Mucosa of stomach (tissue), 1 donor: ENCODE measurements around the gene CECR2.
"Not testable (repeated sequence)": the region's sequence is repeated elsewhere in the genome, so short reads cannot be mapped to it uniquely, and the experiment has no call there.

Source experiments
- H3K27me3 ChIP-seq: one replicate; pipeline ENCODE4 v1.7.0; 2013; ENCODE audit warnings: mild to moderate bottlenecking, low read length; ENCODE audit not compliant: control insufficient read depth, insufficient read depth
- H3K36me3 ChIP-seq: one replicate; pipeline ENCODE4 v1.7.0; 2013; ENCODE audit warnings: low read length; ENCODE audit not compliant: control insufficient read depth, insufficient read depth
- H3K4me1 ChIP-seq: one replicate; pipeline ENCODE4 v1.7.0; 2013; ENCODE audit warnings: mild to moderate bottlenecking, low read length; ENCODE audit not compliant: control insufficient read depth, insufficient read depth
- H3K4me3 ChIP-seq: one replicate; pipeline ENCODE4 v1.7.0; 2013; ENCODE audit warnings: low read length
- H3K9ac ChIP-seq: one replicate; pipeline ENCODE4 v1.7.0; 2013; ENCODE audit warnings: mild to moderate bottlenecking, low read length, moderate library complexity
- H3K9me3 ChIP-seq: one replicate; pipeline ENCODE4 v1.7.0; 2013; ENCODE audit warnings: mild to moderate bottlenecking, low read length, moderate library complexity; ENCODE audit not compliant: control insufficient read depth
- donor health status: Pancreatic carcinoma.

Gene CECR2

GRCh38 chr22:17411213-17411612 is 42.0 kb downstream of the CECR2 start:
- no peak overlapping the region for H3K4me3 ChIP-seq
- H3K9me3 ChIP-seq = no peaks in the 10 kb centered on the region
- no peaks in the 10 kb centered on the region for H3K4me1 ChIP-seq
- no peaks in the 10 kb centered on the region for H3K27me3 ChIP-seq
- no peak overlapping the region for H3K9ac ChIP-seq
- H3K36me3 ChIP-seq = no peaks in the 10 kb centered on the region

GRCh38 chr22:17412232-17412631 is 43.0 kb downstream of the CECR2 start:
- Histone ChIP-seq H3K9ac (no peak overlapping the region), H3K4me3 (no peak overlapping the region), H3K36me3 (no peaks in the 10 kb centered on the region), H3K4me1 (no peaks in the 10 kb centered on the region), H3K27me3 (no peaks in the 10 kb centered on the region), H3K9me3 (no peaks in the 10 kb centered on the region)

DNA sequence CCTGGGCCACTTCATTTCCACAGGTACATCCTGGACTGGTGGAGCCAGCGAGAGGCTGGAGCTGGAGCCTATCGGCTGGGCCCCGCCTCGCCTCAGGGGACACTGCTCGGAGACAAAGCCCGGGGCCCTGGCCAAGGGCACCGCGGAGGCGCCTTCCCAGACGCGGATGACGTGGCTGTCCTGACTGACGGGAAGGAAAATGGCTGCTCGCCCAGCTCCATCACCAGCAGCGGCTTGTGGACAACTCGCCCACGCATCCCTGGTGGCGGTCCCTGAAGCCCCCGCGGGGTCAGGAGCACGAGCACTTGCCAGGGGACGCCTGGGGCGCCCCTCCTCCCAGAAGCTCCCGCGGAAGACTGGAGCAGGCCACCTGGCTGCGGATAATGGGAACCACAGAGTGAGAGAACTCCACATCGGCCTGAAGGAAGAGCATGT is 49.6 kb downstream of the CECR2 start:
- H3K9ac ChIP-seq = no peak overlapping the region
- no peaks in the 10 kb centered on the region for H3K9me3 ChIP-seq
- H3K27me3 ChIP-seq = no peaks in the 10 kb centered on the region
- no peaks in the 10 kb centered on the region for H3K36me3 ChIP-seq
- no peaks in the 10 kb centered on the region for H3K4me1 ChIP-seq
- H3K4me3 ChIP-seq = no peak overlapping the region

- Histone ChIP-seq H3K36me3 (no peaks in the 10 kb centered on the region), H3K4me1 (no peaks in the 10 kb centered on the region), H3K9me3 (no peaks in the 10 kb centered on the region), H3K9ac (no peak overlapping the region), H3K4me3 (no peak overlapping the region), H3K27me3 (no peaks in the 10 kb centered on the region)
Measured at GRCh38 chr22:17419348-17419747, 50.1 kb downstream of the CECR2 start.

DNA sequence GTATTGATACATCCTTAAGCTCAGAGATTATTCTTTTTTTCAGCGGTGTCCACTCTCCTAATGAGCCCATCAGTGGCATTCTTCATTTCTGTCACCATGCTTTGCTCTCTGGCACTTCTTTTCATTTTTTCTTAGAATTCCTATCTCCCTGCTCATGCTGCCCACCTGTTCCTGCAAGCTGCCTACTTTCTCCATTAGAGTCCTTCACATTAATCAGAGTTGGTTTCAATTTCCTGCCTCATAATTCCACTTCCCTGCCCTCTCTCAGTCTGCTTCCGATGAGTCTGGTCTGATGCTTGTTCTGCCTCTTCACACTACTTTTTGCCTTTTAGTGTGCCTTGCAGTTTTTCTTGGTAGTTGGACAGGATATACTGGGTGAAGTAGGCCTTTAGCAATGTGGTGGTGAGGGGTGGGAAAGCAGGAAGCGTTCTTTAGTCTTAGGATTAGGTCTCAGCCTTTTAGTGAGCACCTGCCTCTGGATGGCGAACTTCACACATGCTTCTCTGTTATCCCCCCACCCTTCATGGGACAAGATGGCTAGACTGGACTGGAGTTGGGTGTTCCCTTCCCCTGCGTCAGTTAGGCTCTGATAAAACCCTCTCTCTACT is 53.6 kb downstream of the CECR2 start:
- Histone ChIP-seq H3K9ac (no peak overlapping the region), H3K36me3 (no peaks in the 10 kb centered on the region), H3K9me3 (no peaks in the 10 kb centered on the region), H3K4me1 (no peaks in the 10 kb centered on the region), H3K27me3 (no peaks in the 10 kb centered on the region), H3K4me3 (no peak overlapping the region)

GRCh38 chr22:17423616-17424015 is 54.4 kb downstream of the CECR2 start:
- Histone ChIP-seq H3K4me3 (no peak overlapping the region), H3K9me3 (no peaks in the 10 kb centered on the region), H3K4me1 (no peaks in the 10 kb centered on the region), H3K9ac (no peak overlapping the region), H3K27me3 (no peaks in the 10 kb centered on the region), H3K36me3 (no peaks in the 10 kb centered on the region)

DNA sequence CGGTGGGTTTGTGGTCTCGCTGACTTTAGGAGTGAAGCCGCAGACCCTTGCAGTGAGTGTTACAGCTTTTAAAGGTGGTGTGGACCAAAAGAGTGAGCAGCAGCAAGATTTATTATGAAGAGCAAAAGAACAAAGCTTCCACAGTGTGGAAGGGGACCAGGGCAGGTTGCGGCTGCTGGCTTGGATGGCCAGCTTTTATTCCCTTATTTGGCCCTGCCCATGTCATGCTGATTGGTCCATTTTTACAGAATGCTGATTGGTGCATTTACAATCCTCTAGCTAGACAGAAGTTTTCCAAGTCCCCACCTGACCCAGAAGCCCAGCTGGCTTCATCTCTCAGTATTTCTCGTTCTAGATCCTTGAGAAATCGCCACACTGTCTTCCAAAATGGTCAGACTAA is 58.3 kb downstream of the CECR2 start:
- H3K36me3 ChIP-seq, H3K4me3 ChIP-seq, H3K27me3 ChIP-seq, H3K4me1 ChIP-seq, H3K9ac ChIP-seq, H3K9me3 ChIP-seq: not testable (repeated sequence)

DNA sequence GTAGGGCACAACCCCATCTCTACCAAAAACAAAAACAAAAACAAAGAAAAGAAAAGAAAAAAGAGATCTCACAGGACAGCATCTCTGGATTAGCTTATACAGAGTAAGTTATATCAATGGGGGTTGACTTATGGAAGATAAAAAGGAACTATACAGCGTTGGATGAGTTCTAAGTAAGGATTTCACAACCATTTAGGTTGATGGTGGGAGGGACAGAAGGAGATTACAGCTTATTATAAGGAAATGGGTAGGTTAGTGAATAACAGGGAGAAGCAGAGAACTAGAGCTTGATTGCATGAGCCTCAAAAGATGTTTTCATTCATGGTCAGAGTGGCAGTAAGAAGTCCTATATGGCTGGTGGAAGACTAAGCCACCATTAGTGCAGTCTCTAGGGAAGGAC is 60.3 kb downstream of the CECR2 start:
- no peaks in the 10 kb centered on the region for H3K9me3 ChIP-seq
- H3K9ac ChIP-seq = no peak overlapping the region
- H3K27me3 ChIP-seq = no peaks in the 10 kb centered on the region
- H3K36me3 ChIP-seq = no peaks in the 10 kb centered on the region
- H3K4me3 ChIP-seq = no peak overlapping the region
- no peaks in the 10 kb centered on the region for H3K4me1 ChIP-seq

DNA sequence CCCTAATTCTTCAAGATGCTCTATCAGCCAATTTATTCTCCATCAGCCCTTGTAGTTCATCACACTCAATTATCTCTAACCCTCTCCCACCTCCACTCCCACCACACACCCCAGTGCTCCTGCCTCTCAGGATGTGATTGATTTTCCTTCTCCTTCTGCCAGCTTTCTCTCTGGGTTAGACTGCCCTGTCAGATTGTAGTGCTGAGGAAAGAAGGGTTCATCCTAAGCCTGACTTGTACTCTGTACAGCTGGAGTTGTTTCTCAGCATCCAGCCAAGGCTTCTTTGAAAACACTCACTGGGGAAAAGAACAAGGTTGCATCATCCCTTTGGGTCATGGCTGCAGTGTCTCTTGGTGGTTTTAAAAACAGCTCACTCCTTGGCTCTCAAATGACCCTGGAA is 61.2 kb downstream of the CECR2 start:
- H3K36me3 ChIP-seq = no peaks in the 10 kb centered on the region
- no peak overlapping the region for H3K9ac ChIP-seq
- no peaks in the 10 kb centered on the region for H3K4me1 ChIP-seq
- H3K27me3 ChIP-seq = no peaks in the 10 kb centered on the region
- H3K9me3 ChIP-seq = no peaks in the 10 kb centered on the region
- no peak overlapping the region for H3K4me3 ChIP-seq

DNA sequence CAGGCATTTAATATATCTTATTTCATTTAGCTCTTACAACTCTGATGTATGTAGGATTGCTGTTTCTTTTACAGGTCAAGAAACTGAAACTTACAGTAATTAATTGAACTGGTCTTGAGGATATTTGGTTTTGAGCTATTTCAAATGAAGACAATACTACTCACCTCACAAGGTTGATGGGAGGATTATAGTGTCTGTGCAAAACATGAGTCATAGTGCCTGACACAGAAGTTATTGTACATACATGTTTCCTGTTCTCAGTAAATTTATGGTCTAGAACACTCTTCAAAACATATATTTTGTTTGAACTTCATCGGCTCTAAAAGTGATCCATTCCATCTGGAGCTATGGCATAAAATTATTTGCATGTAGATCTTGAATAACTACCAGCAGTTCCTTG is 61.9 kb downstream of the CECR2 start:
- Histone ChIP-seq H3K4me1 (no peaks in the 10 kb centered on the region), H3K27me3 (no peaks in the 10 kb centered on the region), H3K9me3 (no peaks in the 10 kb centered on the region), H3K36me3 (no peaks in the 10 kb centered on the region), H3K4me3 (no peak overlapping the region), H3K9ac (no peak overlapping the region)

DNA sequence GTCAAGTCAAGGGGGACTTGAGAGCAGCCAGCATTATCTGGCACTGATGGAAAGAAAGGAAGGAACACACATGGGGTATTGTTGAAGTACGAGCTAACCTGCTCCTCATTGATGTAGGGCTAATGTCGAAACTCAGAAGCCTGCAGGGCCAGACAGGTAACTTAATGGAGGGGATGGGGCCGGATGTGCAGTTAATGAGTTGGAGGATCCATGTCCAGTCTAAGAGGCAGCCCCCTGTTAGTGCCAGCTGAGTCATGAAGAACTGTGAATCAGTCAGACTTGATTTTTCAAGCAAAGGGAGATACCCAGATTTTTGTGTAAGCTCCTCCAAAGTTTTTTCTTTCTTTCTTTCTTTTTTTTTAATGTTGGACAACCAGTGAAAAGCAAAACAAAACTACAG is 65.6 kb downstream of the CECR2 start:
- H3K36me3 ChIP-seq = no peaks in the 10 kb centered on the region
- no peak overlapping the region for H3K4me3 ChIP-seq
- H3K9ac ChIP-seq = no peak overlapping the region
- H3K27me3 ChIP-seq = no peaks in the 10 kb centered on the region
- H3K9me3 ChIP-seq = no peaks in the 10 kb centered on the region
- no peaks in the 10 kb centered on the region for H3K4me1 ChIP-seq

DNA sequence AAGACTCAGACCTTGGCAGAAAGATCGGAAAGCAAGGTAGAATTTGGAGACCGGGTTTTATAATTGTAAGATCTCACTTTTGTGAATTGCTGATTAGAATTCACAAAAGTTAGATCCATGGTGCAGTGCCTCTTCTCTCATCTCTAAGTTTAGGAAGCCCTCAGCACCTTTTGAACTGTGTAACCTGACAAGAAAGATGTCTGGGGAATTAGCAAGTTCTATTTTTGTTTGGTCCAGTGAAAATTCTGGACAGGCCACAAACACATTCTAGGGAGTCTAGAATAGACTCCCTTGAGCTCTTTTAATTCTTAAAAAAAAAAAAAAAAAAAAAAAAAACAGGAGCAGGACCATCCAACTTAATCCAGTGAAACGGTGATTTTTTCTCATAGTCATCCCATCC is 66.1 kb downstream of the CECR2 start:
- Histone ChIP-seq H3K9ac (no peak overlapping the region), H3K36me3 (no peaks in the 10 kb centered on the region), H3K9me3 (no peaks in the 10 kb centered on the region), H3K4me1 (no peaks in the 10 kb centered on the region), H3K4me3 (no peak overlapping the region), H3K27me3 (no peaks in the 10 kb centered on the region)

- Histone ChIP-seq H3K27me3 (no peaks in the 10 kb centered on the region), H3K36me3 (no peaks in the 10 kb centered on the region), H3K9ac (no peak overlapping the region), H3K9me3 (no peaks in the 10 kb centered on the region), H3K4me3 (no peak overlapping the region), H3K4me1 (no peaks in the 10 kb centered on the region)
Measured at GRCh38 chr22:17436382-17436980, 67.2 kb downstream of the CECR2 start.
